LoVo (cell line): ENCODE results near the gene ABCB1.
A peak's percentile ranks its signal among the peaks of the same experiment; 100 is the strongest.
"Not testable (repeated sequence)": the region's sequence is repeated elsewhere in the genome, so short reads cannot be mapped to it uniquely, and the experiment has no call there.

ENCODE experiments used
- DNase-seq: peaks from one replicate; pipeline ENCODE4 v3.0.0-alpha.2; 2016; ENCODE audit warnings: low spot score

Gene ABCB1

GRCh38 chr7:87575521-87575920 lies 25.2 kb downstream of the ABCB1 start:
- peak; percentile 34 for DNase-seq

- DNase-seq, result peak; percentile 54
Observed at GRCh38 chr7:87574630-87575029, 26.1 kb downstream of the ABCB1 start.

- DNase-seq, result not testable (repeated sequence)
Observed at GRCh38 chr7:87572513-87572912, 28.2 kb downstream of the ABCB1 start.

- peak; percentile 44 for DNase-seq
Observed at GRCh38 chr7:87570178-87570577, 30.5 kb downstream of the ABCB1 start.

DNA sequence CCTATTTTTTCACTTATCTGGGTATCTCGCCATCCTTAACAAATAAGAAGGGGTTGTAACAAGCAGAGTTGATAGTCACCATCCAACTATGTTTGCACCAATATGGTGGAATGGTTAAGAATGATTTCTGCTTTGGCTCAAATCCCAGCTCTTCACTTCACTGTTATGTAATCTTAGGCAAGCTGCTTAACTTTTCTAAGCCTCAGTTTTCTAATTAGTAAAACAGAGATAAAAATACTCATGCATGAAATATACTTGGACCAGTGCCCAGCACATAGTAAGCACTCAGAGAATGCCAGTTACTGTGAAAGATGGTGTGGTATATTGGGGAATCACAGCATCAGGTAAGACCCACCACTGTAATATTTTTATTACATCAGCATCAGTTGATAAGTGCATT lies 33.6 kb downstream of the ABCB1 start:
- no peak for DNase-seq

DNA sequence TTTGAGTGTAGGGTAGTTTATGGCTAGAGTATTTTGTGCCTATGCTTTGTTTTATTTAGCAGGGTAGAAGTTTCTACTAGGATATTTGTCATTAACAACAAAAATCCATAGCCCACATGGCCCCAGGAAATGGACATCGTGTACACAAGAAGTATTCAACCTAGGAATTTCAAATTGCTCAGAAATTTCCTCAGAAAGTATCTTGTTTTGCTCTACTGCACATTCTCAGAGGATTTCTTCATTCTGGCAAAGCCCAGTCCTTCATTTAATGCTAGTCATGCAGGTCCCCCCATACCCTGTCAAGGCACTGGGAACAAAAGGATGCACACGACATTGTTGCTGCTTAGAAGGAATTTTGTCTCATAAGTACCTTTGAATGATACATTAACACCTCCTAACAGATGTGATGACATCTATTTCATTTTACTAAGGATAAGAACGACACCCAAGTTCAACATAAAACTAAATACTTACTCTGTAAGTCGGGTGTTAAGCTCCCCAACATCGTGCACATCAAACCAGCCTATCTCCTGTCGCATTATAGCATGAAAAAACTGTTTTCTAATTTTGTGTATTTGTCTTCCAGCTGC lies 34.3 kb downstream of the ABCB1 start:
- no peak for DNase-seq

DNA sequence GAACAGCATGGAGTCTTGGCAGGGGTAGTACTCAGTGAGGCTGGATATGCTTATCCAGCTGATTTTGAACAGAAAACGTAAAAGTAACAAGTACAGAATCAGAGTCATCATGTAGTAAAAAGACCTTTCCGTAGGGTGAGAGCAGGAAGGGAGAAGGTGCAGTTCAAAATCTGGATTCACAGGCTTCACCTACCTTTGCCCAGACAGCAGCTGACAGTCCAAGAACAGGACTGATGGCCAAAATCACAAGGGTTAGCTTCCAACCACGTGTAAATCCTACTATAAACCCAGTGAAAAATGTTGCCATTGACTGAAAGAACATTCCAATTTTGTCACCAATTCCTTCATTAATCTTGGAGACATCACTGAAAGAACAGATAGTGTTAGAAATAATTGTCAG lies 34.8 kb downstream of the ABCB1 start:
- DNase-seq, result no peak

DNA sequence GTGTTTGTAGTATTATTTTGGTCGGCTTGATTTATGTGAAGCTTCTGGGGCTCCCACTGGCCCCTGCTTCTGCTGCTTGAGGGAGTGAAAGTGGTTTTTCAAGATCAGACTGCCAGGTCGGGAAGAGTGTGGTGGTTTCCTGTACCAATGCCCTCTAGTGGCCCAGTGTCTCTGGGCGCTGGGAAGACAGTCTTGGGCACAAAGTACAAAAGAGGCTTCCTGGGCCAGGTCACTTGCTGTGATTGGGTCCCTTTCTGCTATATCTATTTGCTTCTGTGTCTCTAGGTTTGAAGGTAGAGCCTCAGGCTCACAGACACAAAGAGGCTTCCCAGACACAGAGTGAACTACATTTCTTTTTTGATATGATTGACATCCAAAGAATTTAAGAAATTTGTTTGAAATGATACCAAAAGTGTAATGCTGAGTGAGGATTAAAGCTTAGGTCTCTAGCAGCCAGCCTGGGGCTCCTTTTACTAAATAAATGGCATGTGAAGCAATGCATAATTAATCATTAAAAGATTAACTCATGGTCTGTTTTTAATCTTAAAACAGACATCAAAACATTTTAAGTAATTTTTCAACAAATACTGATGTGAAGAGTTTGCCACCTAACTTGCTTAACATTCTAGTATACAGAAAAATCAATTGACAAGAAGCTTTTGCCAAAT lies 36.3 kb downstream of the ABCB1 start:
- DNase-seq, result peak; percentile 75

DNA sequence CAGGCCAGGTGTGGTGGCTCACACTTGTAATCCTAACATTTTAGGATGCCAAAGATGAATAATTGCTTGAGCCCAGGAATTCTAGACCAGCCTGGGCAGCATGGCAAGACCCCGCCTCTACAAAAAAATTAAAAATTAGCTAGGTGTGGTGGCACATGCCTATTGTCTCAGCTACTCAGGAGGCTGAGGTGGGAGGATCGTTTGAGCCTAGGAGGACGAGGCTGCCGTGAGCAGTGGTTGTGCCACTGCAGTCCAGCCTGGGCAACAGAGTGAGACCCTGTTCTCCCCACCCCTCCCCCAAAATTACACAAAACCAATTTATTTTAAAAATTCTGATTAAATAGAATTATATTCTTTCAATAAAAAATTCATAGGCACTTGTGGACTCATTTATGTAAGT lies 39.0 kb downstream of the ABCB1 start:
- no peak for DNase-seq

GRCh38 chr7:87561102-87561501 lies 39.6 kb downstream of the ABCB1 start:
- DNase-seq, result no peak

DNA sequence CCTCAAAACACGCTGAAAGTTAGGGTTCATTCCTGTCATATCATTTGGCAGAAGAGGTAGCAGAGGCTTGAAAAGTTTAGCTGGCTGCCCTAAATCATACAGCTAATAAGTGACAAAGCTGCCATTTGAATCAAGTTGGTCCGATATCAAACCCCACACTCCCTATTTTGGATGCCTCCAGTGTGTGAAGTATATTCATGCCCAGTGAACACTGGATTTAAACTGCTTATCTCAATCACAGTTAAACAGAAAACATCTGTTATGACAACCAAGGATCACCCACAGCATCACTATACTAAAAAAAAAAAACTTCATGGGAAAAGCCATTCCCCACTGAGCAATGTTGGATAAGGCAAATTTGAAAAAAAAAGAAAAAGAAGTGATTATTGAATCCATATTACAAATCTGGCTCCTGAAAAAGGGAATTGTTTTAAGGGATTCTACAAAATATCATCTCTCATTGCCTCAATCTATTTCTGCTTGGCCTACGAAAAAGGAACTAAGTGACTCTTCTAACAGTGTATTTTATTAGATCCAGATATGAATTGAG lies 48.3 kb downstream of the ABCB1 start:
- no peak for DNase-seq

DNA sequence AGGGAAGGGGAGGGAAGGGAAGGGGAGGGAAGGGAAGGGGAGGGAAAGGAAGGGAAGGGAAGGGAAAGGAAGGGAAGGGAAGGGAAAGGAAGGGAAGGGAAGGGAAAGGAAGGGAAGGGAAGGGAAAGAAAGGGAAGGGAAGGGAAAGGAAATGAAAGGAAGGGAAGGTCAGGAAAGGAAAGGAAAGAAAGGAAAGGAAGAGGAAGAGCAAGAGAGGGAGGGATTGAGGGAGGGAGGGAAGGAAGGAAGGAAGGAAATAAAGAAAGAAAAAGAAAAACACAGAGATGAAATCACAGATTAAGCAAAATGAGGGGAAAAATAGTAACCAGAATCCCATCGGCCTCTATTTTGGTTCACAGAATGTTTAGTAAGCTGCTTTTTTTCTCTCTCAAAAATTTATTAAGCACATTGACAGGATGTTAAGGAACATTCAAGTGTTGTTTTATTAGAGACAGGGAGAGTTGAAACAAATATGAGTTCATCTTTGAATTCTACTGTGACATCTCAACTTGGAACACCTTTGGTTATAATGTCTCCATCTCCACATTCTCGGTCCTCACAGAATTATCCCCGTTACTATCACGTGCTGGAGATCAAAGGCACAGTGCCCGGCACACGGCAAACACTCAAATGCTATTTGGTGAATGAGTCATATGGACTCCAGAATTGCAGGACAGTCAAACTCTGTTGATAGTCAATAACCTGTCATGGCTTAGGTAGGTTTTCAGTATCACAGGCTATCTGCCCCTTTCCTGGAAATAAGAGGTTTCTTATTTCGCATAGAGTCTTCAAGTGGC lies 52.4 kb downstream of the ABCB1 start:
- no peak for DNase-seq

GRCh38 chr7:87545760-87546159 lies 54.9 kb downstream of the ABCB1 start:
- no peak for DNase-seq

DNA sequence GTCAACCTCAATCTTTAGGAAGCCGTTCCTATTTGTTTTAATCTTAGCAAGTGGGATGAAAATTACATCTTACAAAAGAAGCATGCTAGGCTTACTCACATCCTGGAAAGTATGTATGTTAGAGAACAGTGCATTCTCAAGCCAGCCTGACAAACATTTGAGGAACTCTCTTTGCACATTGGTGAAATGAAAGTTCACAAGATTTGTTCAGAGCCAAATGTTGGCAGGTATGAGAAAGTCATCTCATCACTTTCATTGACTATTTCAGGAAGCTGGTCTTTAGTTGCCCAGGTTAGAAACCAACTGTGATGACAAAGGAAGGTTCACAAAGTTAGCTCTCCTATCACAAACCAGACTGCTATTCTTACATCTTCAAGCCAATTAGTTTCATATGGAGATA lies 57.1 kb downstream of the ABCB1 start:
- DNase-seq, result no peak

GRCh38 chr7:87541648-87542047 lies 59.0 kb downstream of the ABCB1 start:
- no peak for DNase-seq

- no peak for DNase-seq
Observed at GRCh38 chr7:87538052-87538451, 62.6 kb downstream of the ABCB1 start.

DNA sequence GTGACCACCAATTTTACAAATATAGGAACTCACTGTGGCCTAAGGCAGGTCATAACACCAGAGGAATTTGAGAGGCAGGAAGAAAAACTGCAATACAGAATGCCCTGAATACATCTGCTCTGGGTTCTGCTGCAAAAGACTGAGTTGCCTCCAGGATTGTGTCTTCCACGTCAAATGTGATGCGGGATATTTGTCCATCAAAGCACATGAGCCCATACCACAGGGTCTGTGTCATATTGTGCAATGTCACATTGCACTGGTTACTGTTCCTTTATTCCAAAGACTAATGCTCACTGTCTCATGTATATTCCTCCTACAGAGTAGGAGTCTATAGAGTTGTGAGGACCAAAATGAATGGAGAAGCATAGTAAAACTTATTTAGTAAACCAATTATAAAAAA lies 66.6 kb downstream of the ABCB1 start:
- DNase-seq, result no peak

GRCh38 chr7:87530126-87530525 lies 70.6 kb downstream of the ABCB1 start:
- no peak for DNase-seq

DNA sequence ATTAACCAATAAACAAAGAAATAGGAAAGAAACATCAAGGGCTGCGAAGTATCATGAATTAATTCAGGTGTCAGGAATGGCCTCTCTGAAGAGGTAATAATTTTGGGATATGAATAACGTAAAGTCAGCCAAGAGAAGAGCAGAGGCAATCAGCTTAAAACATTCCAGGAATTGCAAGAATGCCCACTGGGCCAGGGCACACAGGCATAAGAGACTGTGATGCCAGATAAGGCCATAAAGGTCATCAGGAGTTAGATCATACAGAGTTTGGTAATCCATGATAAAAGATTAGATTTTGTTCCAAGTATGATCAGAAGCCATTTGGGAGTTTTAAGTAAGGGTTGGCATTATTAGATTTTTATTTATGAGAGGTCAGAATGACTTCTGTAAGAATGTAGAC lies 72.0 kb downstream of the ABCB1 start:
- DNase-seq, result no peak

DNA sequence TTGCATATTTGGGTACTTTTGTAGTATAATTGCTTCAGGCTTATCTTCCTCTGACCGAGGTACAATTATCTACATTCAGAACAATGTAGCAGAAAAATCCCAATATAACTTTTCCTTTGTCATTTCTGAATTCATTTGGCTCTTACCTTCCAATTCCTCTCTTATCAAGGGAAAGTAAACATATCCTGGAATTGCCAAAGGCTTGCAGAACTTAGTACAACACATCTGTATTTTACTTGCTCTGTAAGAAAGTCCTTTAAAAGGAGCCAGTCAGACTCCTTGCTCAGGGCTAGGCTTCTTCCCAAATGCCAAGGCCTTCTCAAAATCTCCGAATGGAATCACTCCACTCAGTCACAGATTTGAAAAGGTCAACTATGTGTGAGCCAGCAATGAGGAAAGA lies 81.9 kb downstream of the ABCB1 start:
- DNase-seq, result no peak

DNA sequence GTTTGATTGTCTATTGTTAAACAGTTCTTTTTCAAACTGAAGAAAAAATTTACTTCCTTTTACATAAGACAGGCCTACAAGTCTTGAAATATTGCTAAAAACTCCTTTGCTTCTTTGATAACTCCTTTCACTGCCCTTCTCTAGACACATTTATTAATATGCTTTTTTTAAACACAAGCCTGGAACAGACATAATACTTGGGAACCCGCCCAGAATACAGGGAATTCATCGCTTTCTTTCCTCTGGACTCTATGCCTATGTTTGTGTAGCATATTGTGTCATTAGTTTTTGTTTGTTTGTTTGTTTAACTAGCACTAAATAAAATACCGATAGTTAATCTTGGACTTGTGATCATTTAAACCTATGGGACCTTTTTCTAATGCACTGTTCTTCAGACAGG lies 82.8 kb downstream of the ABCB1 start:
- DNase-seq, result no peak

DNA sequence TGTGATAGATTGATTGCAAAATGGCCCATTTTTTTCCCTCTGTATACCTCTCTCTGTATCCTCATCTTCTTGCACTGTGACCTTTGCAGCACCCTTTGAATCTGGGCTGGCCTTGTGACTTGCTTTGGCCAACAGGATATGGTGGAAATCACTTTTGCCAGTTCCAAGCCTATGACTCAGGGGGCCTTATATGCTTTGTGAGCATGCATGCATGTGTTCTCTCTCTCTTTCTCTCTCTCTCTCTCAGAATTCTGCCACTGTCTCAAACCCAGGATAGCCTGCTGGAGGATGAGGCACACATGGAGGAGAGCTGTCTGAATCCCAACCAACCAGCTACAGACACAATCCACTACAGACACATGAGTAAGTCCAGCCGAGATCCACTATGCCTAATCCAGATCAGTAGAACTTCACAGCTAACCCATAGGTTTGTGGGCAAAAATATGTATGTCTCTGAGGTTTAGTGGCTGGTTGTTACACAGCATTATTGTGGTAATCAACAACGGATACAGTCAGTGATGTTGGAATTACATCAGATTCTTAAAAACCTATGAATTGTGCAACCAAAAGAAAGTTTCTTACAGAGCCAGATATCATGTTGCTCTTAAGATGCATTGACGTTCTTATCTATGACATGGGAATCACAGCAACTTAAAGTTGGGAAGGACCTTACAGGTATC lies 83.4 kb downstream of the ABCB1 start:
- DNase-seq, result no peak
